ENCODE results near the gene MPG. TPM values are rescaled to one million over a fixed set of nuclear protein-coding genes. Genes with fewer than 3 reads are reported as not detected.
"Not testable (repeated sequence)": the region's sequence is repeated elsewhere in the genome, so short reads cannot be mapped to it uniquely, and the experiment has no call there.

MPG gene
- total RNA-seq, 1 donor from 2014 or later: 61.1 TPM

DNA sequence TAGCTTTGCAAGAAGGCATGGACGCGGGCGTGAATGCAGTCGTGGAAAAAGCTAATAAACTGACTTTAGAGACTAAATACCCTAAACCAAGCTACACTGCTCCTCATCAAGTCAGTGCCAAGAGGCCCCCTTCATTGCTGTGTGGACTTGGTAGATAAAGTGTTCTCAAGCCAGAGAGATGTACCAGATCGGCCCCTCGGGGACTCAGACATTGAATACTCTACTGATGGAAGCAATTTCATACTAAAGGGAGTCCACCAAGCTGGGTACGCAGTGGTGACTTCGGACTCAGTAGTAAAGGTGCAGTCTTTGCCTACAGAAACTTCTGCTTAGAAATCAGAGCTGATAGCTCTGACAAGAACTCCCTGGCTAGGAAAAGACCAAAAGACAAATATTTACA is 33.4 kb upstream of the MPG start:
- Mint-ChIP-seq H3K9me3 (ENCODE audit: low read depth) (no peaks in the 10 kb centered on the region), H3K27me3 (ENCODE audit: low read depth) (no peaks in the 10 kb centered on the region), H3K36me3 (ENCODE audit: low read depth) (peaks cover 11% of the 10 kb centered on the region), H3K4me3 (ENCODE audit: unreplicated experiment) (no peak overlapping the region), H3K27ac (ENCODE audit: unreplicated experiment) (no peak overlapping the region), H3K4me1 (ENCODE audit: low read depth) (no peaks in the 10 kb centered on the region)
- TF ChIP-seq, protein P1, sequence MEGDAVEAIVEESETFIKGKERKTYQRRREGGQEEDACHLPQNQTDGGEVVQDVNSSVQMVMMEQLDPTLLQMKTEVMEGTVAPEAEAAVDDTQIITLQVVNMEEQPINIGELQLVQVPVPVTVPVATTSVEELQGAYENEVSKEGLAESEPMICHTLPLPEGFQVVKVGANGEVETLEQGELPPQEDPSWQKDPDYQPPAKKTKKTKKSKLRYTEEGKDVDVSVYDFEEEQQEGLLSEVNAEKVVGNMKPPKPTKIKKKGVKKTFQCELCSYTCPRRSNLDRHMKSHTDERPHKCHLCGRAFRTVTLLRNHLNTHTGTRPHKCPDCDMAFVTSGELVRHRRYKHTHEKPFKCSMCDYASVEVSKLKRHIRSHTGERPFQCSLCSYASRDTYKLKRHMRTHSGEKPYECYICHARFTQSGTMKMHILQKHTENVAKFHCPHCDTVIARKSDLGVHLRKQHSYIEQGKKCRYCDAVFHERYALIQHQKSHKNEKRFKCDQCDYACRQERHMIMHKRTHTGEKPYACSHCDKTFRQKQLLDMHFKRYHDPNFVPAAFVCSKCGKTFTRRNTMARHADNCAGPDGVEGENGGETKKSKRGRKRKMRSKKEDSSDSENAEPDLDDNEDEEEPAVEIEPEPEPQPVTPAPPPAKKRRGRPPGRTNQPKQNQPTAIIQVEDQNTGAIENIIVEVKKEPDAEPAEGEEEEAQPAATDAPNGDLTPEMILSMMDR (IDR thresholded peaks at IDR 0.05): no peak
- no peak for DNase-seq (ENCODE audit: low spot score)

DNA sequence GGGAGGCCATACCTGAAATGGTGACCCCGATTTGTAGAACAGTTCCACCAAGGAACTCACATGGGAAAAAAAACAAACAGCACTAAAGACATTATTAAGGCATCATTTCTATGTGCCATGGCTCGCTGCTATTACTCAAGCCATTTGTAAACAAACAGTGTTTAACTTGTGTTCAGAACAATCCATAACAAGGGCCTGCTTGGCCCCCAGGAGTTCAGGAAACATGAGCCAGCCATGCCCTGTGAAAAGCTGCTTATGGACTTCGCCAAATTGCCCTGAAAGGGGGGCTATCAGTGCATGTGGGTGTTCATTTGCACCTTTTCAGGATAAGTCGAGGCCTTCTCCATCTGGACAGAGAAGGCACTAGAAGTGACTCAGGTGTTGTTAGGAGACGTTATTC is 32.6 kb upstream of the MPG start:
- H3K27ac Mint-ChIP-seq (ENCODE audit: unreplicated experiment): no peak overlapping the region
- DNase-seq (ENCODE audit: low spot score): no peak
- no peaks in the 10 kb centered on the region for H3K27me3 Mint-ChIP-seq (ENCODE audit: low read depth)
- H3K4me3 Mint-ChIP-seq (ENCODE audit: unreplicated experiment): no peak overlapping the region
- H3K9me3 Mint-ChIP-seq (ENCODE audit: low read depth): no peaks in the 10 kb centered on the region
- TF ChIP-seq, protein P1 (IDR thresholded peaks at IDR 0.05): no peak
- no peaks in the 10 kb centered on the region for H3K4me1 Mint-ChIP-seq (ENCODE audit: low read depth)
- H3K36me3 Mint-ChIP-seq (ENCODE audit: low read depth): peaks cover 12% of the 10 kb centered on the region

DNA sequence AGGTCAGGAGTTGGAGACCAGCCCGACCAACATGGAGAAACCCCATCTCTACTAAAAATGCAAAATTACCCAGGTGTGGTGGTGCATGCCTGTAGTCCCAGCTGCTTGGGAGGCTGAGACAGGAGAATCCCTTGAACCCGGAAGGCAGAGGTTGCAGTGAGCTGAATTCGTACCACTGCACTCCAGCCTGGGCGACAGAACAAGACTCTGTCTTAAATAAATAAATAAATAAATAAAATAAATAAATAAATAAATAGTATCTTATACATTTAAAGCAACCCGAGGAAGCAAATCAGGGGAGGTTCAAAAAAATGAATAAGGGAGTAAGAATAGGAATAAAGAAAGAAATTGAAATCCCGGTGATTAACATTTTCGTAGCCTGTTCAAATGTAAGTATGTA is 31.5 kb upstream of the MPG start:
- H3K4me1 Mint-ChIP-seq (ENCODE audit: low read depth); DNase-seq (ENCODE audit: low spot score); H3K4me3 Mint-ChIP-seq (ENCODE audit: unreplicated experiment); H3K9me3 Mint-ChIP-seq (ENCODE audit: low read depth); H3K27me3 Mint-ChIP-seq (ENCODE audit: low read depth); H3K27ac Mint-ChIP-seq (ENCODE audit: unreplicated experiment): not testable (repeated sequence)
- peaks cover 12% of the 10 kb centered on the region for H3K36me3 Mint-ChIP-seq (ENCODE audit: low read depth)

DNA sequence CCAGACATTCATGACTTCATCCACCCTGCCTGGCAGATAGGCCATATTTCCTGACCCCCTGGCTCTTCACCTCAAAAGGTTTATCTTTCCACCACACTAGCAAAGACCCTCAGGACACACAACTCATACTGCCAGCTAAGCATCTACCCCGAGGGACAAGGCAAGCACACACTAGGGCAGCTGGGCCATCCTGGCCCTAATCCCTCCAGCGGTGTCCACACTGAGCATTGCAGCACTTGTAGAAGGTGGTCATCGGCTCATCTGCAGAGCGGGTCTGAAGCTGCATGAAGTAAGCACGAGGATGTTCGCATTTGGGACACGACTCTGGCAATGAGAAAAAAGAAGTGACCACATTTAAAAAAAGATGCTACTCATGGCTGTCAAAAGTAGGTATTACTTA is 30.8 kb upstream of the MPG start:
- TF ChIP-seq, protein P1 (IDR thresholded peaks at IDR 0.05): no peak
- peaks cover 9% of the 10 kb centered on the region for H3K4me1 Mint-ChIP-seq (ENCODE audit: low read depth)
- no peaks in the 10 kb centered on the region for H3K9me3 Mint-ChIP-seq (ENCODE audit: low read depth)
- no peak overlapping the region for H3K27ac Mint-ChIP-seq (ENCODE audit: unreplicated experiment)
- no peaks in the 10 kb centered on the region for H3K27me3 Mint-ChIP-seq (ENCODE audit: low read depth)
- DNase-seq (ENCODE audit: low spot score): no peak
- no peak overlapping the region for H3K4me3 Mint-ChIP-seq (ENCODE audit: unreplicated experiment)
- peaks cover 8% of the 10 kb centered on the region for H3K36me3 Mint-ChIP-seq (ENCODE audit: low read depth)

DNA sequence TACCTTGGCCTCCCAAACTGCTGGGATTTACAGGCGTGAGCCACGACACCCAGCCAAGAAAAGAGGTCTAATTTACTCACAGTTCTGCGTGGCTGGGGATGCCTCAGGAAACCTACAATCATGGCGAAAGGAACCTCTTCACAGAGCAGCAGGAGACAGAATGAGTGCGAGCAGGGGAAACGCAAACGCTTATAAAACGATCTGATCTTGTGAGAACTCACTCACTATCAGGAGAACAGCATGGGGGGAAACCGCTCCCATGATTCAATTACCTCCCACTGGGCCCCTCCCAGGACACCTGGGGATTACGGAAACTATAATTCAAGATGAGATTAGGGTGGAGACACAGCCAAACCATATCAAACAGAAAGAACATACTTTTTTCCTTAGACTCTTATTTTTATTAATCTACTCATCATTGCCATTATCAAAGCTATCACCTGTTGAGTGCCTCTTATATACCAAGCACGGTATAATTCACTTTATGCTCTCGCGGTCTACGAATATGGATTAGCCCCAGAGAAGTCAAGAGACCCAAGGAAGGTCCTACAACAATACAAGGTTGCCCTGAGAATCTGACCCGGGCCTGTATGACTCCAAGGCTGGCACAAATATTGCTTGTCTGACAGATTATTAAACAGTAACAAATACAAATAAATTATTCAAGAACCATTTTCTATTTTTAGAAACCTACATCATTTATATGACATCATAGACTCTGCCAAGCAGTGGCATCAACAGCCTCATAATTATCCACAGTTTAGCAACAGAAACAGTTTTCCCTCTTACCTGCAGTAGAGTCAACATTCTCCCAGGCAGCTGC is 27.0 kb upstream of the MPG start:
- DNase-seq (ENCODE audit: low spot score): no peak
- Mint-ChIP-seq H3K27ac (ENCODE audit: unreplicated experiment) (no peak overlapping the region), H3K36me3 (ENCODE audit: low read depth) (peaks cover 4% of the 10 kb centered on the region), H3K4me3 (ENCODE audit: unreplicated experiment) (no peak overlapping the region), H3K9me3 (ENCODE audit: low read depth) (no peaks in the 10 kb centered on the region), H3K4me1 (ENCODE audit: low read depth) (peaks cover 25% of the 10 kb centered on the region), H3K27me3 (ENCODE audit: low read depth) (no peaks in the 10 kb centered on the region)
- TF ChIP-seq, protein P1 (IDR thresholded peaks at IDR 0.05): no peak
